SKM-1 treated with dmso at 0.1 percent for 144 hours (cell line): Measurements from ENCODE around the gene PIEZO2.

Experiments used
- DNase-seq: peaks from one replicate; lab custom pipeline; 2025; ENCODE audit not compliant: unreplicated experiment; lab: John Stamatoyannopoulos, UW

Gene PIEZO2

GRCh38 chr18:11070593-11070992 lies 78.8 kb downstream of the PIEZO2 start:
- no peak for DNase-seq

- no peak for DNase-seq
Observed at GRCh38 chr18:11066038-11066437, 83.3 kb downstream of the PIEZO2 start.

- DNase-seq = no peak
Observed at GRCh38 chr18:11064727-11065460, 84.5 kb downstream of the PIEZO2 start.

GRCh38 chr18:11064106-11064505 lies 85.3 kb downstream of the PIEZO2 start:
- DNase-seq = no peak

GRCh38 chr18:11055721-11056120 lies 93.6 kb downstream of the PIEZO2 start:
- no peak for DNase-seq

- DNase-seq = no peak
Observed at GRCh38 chr18:11054497-11054896, 94.9 kb downstream of the PIEZO2 start.

- no peak for DNase-seq
Observed at GRCh38 chr18:11053293-11053692, 96.1 kb downstream of the PIEZO2 start.

- DNase-seq = no peak
Observed at GRCh38 chr18:11052800-11053199, 96.6 kb downstream of the PIEZO2 start.

GRCh38 chr18:11051462-11051861 lies 97.9 kb downstream of the PIEZO2 start:
- no peak for DNase-seq

GRCh38 chr18:11050966-11051365 lies 98.4 kb downstream of the PIEZO2 start:
- no peak for DNase-seq

GRCh38 chr18:11047817-11048216 lies 101.6 kb downstream of the PIEZO2 start:
- no peak for DNase-seq

GRCh38 chr18:11047156-11047555 lies 102.2 kb downstream of the PIEZO2 start:
- no peak for DNase-seq

GRCh38 chr18:11046140-11046539 lies 103.2 kb downstream of the PIEZO2 start:
- no peak for DNase-seq

- DNase-seq = no peak
Observed at GRCh38 chr18:11043694-11044093, 105.7 kb downstream of the PIEZO2 start.

GRCh38 chr18:11042247-11042646 lies 107.1 kb downstream of the PIEZO2 start:
- DNase-seq = no peak

GRCh38 chr18:11040823-11041656 lies 108.3 kb downstream of the PIEZO2 start:
- DNase-seq = peak; percentile 1

- no peak for DNase-seq
Observed at GRCh38 chr18:11040359-11040758, 109.0 kb downstream of the PIEZO2 start.

- no peak for DNase-seq
Observed at GRCh38 chr18:11037533-11038240, 111.7 kb downstream of the PIEZO2 start.

- DNase-seq = no peak
Observed at GRCh38 chr18:11035814-11036495, 113.4 kb downstream of the PIEZO2 start.

- no peak for DNase-seq
Observed at GRCh38 chr18:11035376-11035775, 114.0 kb downstream of the PIEZO2 start.

GRCh38 chr18:11034884-11035283 lies 114.5 kb downstream of the PIEZO2 start:
- peak; percentile 10 for DNase-seq
